HG02759 (cell line): ENCODE results near the gene SLC44A2.
"Not testable (repeated sequence)": the region's sequence is repeated elsewhere in the genome, so short reads cannot be mapped to it uniquely, and the experiment has no call there.

Experiments used
- ATAC-seq: cut with Tn5 transposase; IDR thresholded peaks from one replicate; pipeline ENCODE4 v1.9.1; 2021; ENCODE audit warnings: mild to moderate bottlenecking, moderate library complexity; ENCODE audit not compliant: unreplicated experiment

The SLC44A2 gene

DNA sequence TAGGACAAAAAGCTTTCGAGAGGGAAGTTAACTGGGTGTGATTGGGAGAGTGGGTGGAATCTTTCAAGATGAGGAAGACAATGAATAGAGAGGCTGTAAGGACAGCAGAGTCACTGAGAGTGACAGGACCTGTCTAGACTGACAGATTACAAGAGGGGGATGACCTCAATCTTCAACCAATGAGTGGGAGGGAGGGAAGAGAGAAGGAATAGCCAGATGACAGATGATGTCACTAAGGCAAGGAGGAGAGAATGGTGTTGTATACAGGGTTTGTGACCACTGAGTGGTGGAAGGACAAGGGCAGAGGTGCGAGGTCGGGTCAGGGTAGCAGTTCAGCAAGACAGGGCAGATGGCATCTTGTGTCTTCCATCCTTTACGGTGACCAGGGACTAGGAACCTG, 23.0 kb downstream of the SLC44A2 start:
- no peak for ATAC-seq

DNA sequence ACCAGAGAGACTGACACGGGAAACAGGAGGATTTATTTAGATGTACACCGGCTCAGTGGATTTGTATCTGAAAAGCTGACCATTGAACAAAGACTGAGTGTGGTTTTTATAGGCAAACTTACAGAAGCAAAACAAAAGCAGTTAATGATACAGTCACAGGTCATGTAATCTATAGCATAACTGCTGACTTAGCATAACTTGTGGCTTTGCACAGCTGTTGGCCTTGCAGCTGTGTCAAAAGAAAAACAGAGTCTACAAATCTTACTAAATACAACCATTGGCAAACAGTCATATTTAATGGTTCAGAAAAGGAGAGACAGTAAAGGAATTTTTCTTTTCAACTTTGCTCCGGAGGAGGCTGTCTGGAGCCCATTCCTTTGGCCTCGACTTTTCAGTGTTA, 26.5 kb downstream of the SLC44A2 start:
- ATAC-seq, result no peak

DNA sequence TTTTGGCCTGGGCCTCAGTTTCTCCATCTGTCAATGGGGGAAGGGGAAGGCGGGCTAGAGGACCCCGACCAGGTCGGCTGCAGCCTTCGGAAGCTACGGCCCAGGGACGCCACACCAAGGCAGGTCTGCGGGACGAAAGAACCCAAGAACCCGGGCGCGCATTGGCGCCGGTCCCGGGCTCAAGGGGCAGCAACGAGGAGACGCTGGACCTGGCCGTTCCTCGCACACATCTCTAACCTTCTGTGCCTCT, 28.1 kb downstream of the SLC44A2 start:
- ATAC-seq, result peak; percentile 10

DNA sequence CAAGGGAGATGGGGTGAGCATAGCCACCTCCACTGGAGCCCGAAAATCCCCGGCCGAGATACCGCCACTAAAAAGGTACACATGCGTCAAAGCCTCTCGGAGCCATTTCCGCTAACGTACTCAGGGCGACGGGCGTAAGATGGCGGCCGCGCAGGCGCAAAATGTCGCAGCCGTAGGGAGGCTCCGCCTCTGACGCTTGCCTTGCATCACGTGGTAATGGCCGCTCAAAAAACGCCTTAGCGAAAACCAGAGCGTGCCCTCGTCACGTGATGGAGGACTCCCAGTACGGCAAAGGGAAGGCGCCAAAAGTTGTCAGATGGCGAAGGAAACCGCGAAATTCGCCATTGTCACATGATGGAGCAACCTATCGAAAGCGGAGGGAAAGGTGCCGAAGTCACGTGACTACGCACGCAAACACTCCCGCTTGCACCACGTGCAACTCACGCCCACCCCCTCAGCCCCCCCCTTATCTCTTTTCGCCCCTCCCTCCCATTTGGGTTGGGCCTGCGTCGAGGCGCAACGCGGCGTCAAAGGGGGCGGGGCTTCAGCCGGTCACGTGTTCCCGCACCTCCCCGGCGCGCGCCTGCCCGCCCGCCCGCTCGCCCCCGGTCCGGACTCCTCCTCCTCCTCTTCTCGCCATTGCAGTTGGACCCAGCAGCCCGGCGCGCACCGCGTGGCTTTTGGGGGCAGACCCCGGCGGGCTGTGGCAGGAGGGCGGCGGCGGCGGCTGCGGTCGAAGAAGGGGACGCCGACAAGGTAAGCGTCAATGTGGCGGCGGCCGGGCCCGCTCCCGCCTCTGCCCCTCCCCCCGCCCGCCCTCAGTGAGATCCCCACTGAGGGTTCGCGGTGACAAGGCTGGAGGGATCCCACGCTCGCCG, 28.6 kb downstream of the SLC44A2 start, which contains the start of gene ILF3:
Gene ILF3, plus strand, starts transcription at position 615 of the 878 bp plus-strand sequence. CDS start 16,260 bp downstream, outside the sequence.
- peak; percentile 74 for ATAC-seq

DNA sequence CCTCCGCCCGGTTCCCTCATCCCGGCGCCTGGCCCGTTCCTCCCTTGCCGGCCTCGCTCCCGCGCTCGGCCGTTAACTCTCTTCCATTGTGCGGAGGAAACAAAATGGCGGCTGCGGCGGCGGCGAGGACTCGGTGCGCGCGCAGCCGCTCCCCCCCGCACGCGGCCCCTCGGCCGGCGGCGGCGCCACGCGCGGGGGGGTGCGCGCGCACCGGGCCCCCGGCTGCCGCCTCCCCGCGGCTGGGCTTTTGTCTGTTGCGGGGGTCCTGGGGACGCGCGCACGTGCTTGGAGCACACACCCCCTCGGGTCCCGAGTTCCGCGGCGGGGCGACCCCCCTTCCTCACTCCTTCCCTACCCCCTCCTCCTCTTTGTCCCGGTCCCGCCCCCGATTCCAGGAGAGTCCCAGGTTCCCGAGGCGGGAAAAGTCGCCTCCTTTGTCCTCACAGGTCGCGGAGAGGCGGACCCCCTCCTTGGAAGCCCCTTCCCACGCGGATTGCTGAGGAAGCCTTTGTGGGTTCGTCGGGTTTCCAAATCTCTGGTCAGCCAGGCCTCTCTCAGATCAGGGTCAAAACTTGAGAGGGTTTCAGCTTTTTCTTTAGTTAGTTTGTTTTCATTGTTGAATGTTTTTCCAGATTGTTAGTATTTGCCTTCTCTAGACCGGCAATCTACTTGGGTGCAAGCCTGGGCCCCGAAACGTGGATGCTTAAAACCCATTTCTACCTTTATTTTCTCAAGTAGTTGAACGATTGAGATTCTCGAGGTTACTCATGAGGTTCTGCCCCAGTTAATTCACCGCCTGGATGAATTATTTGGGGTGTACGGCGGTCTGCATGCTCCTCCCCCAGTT, 29.5 kb downstream of the SLC44A2 start:
- peak; percentile 28 for ATAC-seq

- ATAC-seq, result no peak
Measured at GRCh38 chr19:10655457-10656312, 30.3 kb downstream of the SLC44A2 start.

GRCh38 chr19:10660346-10660745, 35.0 kb downstream of the SLC44A2 start:
- no peak for ATAC-seq

GRCh38 chr19:10661946-10662345, 36.6 kb downstream of the SLC44A2 start:
- ATAC-seq, result no peak

- ATAC-seq, result no peak
Measured at GRCh38 chr19:10662384-10663251, 37.3 kb downstream of the SLC44A2 start.

- ATAC-seq, result not testable (repeated sequence)
Measured at GRCh38 chr19:10663252-10663563, 37.9 kb downstream of the SLC44A2 start.

DNA sequence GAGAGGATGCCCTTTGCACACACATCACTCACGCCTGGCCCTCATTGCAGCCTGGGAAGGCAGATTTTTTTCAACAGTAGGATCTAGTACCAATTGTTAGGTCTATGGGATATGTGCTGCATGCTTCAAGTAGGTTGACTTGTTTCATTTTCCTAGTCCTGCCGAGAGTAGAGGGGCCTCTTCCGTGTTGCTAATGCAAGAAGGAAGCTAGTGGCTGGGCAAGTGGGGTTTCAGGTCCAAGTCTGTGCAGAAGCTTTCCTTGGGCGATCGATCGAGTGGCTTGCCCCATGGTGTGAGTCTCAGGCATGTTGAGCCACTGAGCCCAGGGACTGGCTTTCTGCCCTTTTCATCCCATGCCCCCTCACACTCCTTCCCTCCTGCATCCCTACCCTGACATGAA, 42.5 kb downstream of the SLC44A2 start:
- ATAC-seq, result no peak

- ATAC-seq, result no peak
Measured at GRCh38 chr19:10669246-10669645, 43.9 kb downstream of the SLC44A2 start.

- ATAC-seq, result no peak
Measured at GRCh38 chr19:10670182-10670581, 44.8 kb downstream of the SLC44A2 start.

- no peak for ATAC-seq
Measured at GRCh38 chr19:10670876-10671804, 45.8 kb downstream of the SLC44A2 start.

DNA sequence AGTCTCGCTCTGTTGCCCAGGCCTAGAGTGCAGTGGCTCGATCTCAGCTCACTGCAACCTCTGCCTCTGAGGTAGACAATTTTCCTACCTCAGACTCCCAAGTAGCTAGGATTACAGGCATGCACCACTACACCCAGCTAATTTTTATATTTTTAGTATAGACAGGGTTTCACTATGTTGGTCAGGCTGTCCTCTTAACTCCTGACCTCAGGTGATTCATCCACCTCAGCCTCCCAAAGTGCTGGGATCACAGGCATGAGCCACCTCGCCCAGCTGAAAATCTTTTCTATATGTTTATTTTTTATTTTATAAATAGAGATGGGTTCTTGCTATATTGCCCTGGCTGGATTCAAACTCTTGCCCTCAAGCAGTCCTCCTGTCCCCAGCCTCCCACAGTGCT, 46.6 kb downstream of the SLC44A2 start:
- not testable (repeated sequence) for ATAC-seq

DNA sequence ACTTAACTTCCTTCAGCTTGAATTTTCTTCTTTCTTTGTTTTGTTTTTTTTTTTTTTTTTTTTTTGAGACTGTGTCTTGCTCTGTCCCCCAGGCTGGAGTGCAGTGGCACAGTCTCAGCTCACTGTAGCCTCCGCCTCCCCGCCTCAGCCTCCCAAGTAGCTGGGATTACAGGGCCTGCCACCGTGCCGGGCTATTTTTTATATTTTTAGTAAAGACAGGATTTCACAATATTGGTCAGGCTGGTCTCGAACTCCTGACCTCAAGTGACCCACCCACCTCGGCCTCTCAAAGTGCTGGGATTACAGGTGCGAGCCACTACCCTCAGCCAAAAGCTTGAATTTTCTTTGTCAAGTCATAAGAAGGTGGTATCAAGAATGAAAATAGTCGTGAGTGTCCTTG, 49.9 kb downstream of the SLC44A2 start:
- not testable (repeated sequence) for ATAC-seq

- ATAC-seq, result no peak
Measured at GRCh38 chr19:10677751-10678150, 52.4 kb downstream of the SLC44A2 start.

GRCh38 chr19:10678813-10679212, 53.5 kb downstream of the SLC44A2 start:
- no peak for ATAC-seq

DNA sequence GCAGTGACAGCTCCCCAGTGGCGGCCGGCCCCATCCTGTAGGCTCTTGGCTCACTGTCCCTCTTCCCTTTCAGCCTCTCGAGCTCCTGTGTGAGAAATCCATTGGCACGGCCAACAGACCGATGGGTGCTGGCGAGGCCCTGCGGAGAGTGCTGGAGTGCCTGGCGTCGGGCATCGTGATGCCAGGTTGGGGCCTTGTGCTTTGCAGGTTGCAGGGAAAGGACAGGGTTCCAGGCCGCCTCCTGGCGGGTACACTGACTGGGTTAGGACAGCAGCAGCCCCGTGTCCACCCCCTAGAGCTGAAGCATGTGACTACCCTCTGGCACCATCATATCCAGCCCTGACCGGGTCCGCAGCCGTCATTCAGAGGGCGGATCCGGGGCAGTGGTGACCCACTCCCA, 54.4 kb downstream of the SLC44A2 start:
- ATAC-seq, result no peak
